Measurements from ENCODE around the gene TMEM179. TPM values are rescaled to one million over a fixed set of nuclear protein-coding genes. Genes with fewer than 3 reads are reported as not detected.

TMEM179 gene
- total RNA-seq, 1 donor from 2014 or later: 0.72 TPM

GRCh38 chr14:104555430-104556255, 48.9 kb downstream of the TMEM179 start:
- no peak for DNase-seq

GRCh38 chr14:104554608-104555429, 49.8 kb downstream of the TMEM179 start:
- DNase-seq: peak; percentile 86

DNA sequence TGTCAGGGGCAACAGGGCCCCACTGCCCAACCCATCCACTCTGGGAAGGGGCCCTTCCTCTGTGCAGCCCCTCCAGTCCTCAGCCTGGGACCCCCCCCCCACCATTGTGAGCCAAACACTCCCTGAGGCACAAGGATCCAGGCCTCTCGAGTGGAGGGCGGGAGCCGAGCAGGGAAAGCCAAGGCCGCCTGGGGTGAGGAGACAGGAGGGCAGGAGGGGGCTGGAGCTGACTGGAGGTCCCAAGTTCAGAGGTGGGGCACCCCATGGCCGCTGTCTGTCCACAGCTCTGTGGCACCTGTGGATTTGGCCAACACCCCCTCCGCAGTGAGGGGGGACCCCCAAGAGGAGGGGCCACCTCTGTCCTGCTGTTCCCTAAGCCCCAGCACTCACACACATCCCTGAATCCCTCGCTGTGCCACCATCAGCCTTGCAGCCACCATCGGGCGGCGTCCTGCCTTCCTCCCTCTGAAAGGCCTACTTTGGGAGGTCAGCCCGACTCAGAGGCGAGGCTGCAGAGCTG, 50.4 kb downstream of the TMEM179 start:
- DNase-seq: no peak

- no peak for DNase-seq
Measured at GRCh38 chr14:104553166-104554087, 51.1 kb downstream of the TMEM179 start.

DNA sequence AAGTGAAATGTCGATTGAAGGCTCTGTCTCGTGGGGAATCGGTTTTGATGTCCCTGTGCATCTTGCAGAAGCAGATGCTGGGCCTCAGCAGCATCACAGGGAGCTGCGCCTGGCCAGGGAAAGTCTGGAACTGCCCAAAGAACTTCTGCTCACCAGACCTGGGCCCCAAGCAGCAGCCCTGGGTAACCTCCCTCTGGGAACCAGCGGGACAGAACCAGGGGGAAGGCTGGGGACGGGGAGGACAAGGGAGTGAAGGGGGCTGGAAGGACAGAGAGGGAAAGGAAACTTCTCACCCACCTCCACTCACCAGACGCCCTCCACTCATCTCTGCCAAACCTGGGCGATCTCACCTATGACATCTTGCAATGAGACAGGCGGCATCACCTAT, 51.8 kb downstream of the TMEM179 start:
- no peak for DNase-seq

- no peak for DNase-seq
Measured at GRCh38 chr14:104551851-104552737, 52.5 kb downstream of the TMEM179 start.

DNA sequence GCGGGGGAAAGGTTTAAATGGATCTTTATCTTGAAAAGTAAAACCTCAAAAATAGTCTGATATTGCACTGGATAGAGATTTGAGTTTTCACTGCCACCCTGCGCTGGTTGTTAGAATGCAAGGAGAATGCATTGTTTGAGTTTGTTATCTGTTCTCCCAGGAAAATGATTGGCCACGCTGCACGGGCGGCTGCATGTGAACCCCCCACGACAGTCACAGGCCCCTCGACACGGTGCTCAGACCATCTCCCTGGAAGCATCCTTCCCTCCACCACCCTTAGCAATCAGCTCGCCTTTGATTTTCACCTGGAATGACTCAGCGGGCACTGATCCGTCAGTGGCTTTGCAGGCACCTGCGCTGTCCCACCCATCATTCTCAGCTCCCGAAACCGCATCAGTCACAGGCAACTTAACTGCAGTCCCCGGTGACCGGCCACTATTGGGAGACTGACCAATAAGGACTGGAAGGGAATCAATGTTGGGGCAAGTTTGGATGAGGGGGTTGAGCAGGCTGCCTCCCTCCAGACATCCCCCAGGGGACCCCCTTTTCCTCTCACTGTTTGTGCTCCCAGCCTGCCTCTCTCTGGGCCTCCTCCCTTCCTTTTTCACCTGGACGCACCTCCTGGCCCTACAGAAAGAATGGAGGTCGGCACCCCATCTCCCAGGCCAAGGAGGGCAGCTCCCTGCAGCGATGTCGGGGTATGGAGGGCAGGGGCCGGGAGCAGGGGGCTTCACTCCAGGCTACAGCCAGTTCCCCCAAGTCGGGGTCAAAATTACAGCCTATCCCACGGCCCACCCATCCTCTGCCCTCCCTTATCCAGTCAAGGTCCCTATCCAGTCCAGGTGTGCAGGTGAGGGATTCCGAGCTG, 53.5 kb downstream of the TMEM179 start:
- DNase-seq: no peak

DNA sequence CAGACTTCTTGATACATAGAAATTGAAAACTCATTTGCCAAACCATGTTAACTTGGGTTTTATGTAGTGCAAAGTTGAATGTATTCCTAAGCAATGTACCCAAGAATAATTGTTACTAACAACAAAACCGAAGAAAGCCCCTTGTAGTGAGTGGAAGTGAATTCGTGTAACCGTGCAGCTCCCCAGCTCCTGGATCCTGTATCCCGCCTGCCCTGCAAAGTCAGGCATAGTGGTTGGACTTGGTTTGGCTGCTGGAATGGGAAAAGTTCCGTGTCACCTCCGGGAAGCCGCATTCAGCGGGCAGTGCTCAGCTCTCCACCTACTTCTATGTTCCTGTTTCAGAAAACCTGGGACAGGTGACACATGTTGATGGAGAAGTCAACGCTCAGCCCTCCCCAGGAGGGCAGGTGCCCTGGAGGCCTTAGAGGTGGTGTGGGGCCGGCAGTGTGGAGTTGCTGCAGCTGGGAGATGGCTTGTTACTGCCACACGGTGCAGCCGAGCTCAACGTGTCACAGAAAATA, 54.2 kb downstream of the TMEM179 start:
- DNase-seq: no peak

DNA sequence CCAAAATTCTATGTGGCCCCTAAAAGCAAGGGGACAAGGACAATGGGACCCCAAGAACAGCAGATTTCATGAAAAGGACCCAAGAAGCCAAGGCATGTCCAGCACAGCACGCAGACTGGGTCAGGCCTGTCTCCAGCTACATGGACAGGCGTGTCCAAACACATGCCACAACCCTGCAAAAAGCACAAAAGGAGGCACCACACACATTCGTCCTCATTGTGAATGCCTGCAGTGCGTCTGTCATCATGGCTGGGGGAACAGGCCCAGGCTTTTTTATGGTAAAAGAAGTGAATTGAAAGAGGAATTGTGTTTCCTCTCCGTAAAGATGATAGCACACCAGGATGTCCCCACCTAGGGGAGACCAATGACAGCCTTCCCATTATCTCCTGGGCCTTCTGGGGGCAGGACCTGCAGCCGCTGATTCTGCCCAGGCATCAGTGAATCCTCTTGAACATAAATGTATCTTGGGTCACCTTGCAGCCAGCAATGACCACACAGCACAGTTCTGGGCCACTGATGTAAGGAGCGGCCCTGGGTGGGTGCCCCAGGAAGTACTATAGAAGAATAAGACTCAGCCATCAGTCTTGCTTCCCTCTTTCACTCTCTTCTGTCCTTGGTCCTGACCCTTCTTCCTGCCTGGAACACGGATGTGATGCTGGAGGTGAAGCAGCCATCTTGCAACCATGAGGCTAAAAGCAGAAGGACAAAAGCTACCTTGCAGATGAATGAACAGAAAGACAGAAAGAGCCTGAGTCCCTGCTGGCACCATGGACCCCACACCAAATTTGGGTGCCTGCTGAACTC, 54.8 kb downstream of the TMEM179 start:
- no peak for DNase-seq

GRCh38 chr14:104548802-104549535, 55.6 kb downstream of the TMEM179 start:
- DNase-seq: no peak

GRCh38 chr14:104547998-104548700, 56.4 kb downstream of the TMEM179 start:
- DNase-seq: no peak

DNA sequence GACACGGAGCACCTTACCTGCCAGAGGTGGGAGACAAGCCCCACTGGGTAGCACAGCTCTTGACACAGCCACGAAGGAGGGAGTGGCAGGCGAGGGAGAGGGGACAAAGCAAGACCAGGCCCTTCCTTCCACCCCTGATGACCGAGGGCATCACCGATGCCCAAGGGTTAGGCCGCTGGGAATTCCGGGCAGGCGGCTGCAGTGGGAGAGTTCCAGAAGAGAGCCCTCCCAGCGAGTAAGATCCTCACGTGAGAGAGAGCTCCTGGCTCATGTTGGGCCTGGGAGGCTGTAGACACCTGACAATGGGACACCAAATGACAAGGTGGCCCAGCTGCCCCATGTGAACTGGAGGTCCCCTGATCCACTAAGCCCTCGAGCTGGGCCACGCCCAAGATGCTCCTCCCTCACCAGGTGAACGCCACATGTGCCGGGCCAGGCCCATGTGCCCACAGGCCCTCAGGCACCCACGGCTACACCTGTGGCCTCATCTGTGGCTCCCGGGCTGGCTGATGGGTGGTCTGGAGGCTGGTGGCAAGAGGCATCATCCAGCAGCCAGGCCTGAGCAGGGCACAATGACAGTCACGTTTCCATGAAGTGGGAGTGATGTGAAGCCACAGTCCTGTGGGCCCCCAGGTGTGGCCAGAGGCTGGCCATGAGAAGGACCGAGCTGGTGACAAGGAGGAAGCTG, 57.1 kb downstream of the TMEM179 start:
- no peak for DNase-seq

DNA sequence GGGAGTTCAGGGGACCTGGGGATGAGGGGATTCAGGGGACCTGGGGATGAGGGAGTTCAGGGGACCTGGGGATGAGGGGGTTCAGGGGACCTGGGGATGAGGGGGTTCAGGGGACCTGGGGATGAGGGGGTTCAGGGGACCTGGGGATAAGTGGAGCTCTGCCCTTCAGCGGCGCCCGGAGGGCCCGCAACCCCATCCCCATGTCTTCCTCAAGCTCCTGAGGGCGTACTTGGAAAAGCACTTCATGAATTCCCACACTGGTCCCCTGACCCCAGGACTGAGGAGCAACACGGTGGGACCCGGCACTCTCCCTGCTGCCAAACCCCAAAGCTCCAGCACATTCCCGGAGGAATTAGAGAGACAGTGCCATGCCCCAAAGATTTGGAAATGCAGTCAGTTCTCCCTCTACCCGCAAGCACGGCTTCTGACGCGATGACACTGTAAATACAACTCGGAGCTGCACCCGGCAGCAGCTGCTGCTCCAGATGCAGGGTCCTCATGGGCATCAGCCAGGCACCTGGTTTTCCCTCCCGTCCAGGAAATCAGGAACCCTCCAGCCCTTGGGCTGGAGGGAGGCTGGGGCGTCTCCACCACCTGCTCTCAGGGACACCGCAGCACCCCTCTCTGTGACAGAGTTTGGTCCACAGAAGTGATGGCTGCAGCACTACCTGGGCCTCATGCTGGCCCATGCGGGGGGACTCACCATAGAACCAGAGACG, 57.8 kb downstream of the TMEM179 start:
- DNase-seq: no peak

DNA sequence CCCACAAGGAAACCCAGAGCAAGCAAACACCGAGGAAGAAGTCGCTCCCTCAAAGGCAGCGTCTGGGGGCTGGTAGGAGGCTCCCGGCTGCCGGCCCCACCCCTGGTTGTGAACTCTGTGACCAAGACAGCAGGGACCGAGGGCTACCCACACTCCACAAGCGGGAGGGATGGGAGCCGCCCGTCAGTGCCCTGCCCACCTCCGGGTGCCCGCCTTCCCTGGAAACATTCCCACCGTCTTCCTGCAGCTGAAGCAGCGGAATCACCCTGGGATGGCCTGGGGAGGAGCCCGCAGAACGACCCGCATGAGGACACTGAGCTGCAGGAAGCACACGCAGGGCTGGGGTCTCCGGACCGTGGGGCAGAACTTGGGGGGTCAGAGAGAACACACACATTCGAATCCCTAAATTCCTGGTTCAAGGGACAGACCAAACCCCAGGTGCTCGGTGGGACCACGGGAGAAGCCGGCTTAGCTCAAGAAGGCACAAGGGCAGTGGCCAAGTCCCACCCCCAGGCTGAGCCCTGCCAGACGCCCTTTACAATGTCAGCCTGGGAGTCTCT, 58.5 kb downstream of the TMEM179 start:
- DNase-seq: peak; percentile 40

DNA sequence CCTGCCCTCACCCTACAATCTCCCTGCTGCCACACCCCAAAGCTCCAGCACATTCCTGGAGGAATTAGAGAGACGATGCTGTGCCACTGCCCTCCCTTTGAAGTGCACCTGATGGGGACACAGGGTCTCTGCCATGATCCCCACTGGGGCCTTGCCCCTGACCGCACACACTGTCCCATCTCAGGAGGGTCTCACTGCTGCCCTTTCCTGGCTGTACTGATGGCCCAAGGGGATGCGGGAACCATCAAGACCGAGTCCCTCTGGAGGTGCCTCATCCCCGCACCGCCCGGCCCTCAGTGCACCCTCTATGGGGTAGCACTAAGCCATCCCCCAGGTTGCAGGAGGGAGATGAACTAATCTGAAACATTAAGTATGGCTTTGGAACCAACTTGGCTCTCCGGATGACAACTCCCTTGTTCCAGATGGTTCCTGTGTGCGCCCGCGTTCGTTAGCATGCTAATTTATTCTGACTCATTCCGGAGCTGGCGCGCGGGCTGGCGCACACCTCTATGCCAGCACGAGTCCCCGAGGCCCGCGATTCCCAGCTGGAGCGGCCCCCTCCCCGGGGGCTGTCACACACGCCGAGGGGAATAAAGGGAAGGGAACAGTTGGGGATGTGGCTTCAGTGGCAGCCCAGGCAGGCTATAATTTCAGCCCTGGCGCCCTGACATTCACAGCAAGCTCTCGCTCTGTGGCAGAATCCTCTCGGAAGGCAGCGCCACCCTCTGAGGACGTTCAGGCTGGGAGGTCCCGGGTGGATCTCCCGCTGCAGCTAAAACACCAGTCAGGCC, 59.2 kb downstream of the TMEM179 start:
- peak; percentile 22 for DNase-seq

Measured in tongue (tissue), 2 donors.